SIG-M5 treated with dmso at 0.1 percent for 504 hours (cell line): Measurements from ENCODE around the gene MRPL52.
"Not testable (repeated sequence)": the region's sequence is repeated elsewhere in the genome, so short reads cannot be mapped to it uniquely, and the experiment has no call there.

Source experiments
- DNase-seq: peaks from one replicate; lab custom pipeline; 2025; ENCODE audit not compliant: unreplicated experiment; lab: John Stamatoyannopoulos, UW

The MRPL52 gene

GRCh38 chr14:22829661-22830442, at the start of gene MRPL52:
Gene MRPL52, plus strand, starts transcription at chr14:22829887. Its CDS starts 26 bp downstream, at chr14:22829913.
- DNase-seq: peak; percentile 90

GRCh38 chr14:22780105-22780679, 49.5 kb upstream of the MRPL52 start:
- no peak for DNase-seq

- DNase-seq: no peak
Observed at GRCh38 chr14:22780941-22781300, 48.8 kb upstream of the MRPL52 start.

GRCh38 chr14:22781301-22781991, 48.2 kb upstream of the MRPL52 start:
- no peak for DNase-seq

GRCh38 chr14:22786685-22787084, 43.0 kb upstream of the MRPL52 start:
- no peak for DNase-seq

GRCh38 chr14:22791301-22791700, 38.4 kb upstream of the MRPL52 start:
- no peak for DNase-seq

- DNase-seq: no peak
Observed at GRCh38 chr14:22792158-22792557, 37.5 kb upstream of the MRPL52 start.

GRCh38 chr14:22793550-22793949, 36.1 kb upstream of the MRPL52 start:
- DNase-seq: not testable (repeated sequence)

GRCh38 chr14:22793976-22794375, 35.7 kb upstream of the MRPL52 start:
- no peak for DNase-seq

- no peak for DNase-seq
Observed at GRCh38 chr14:22794551-22794951, 35.1 kb upstream of the MRPL52 start.

- no peak for DNase-seq
Observed at GRCh38 chr14:22796087-22796707, 33.5 kb upstream of the MRPL52 start.

- DNase-seq: no peak
Observed at GRCh38 chr14:22797017-22797917, 32.4 kb upstream of the MRPL52 start.

GRCh38 chr14:22798528-22798927, 31.2 kb upstream of the MRPL52 start:
- peak; percentile 77 for DNase-seq

- DNase-seq: no peak
Observed at GRCh38 chr14:22800346-22800745, 29.3 kb upstream of the MRPL52 start.

- no peak for DNase-seq
Observed at GRCh38 chr14:22801716-22802115, 28.0 kb upstream of the MRPL52 start.

- DNase-seq: no peak
Observed at GRCh38 chr14:22802860-22803686, 26.6 kb upstream of the MRPL52 start.

- DNase-seq: no peak
Observed at GRCh38 chr14:22803687-22803974, 26.1 kb upstream of the MRPL52 start.

- DNase-seq: not testable (repeated sequence)
Observed at GRCh38 chr14:22805235-22805634, 24.5 kb upstream of the MRPL52 start.

GRCh38 chr14:22807432-22808087, 22.1 kb upstream of the MRPL52 start:
- DNase-seq: no peak
